WTC11 (cell line): ENCODE results near the gene TRIM17. TPM values are rescaled to one million over a fixed set of nuclear protein-coding genes. Genes with fewer than 3 reads are reported as not detected.

Experiments
- ATAC-seq: fragments of 200-7000 bp; cut with Tn5 transposase; 2 replicates; pipeline ENCODE4 v1.10.0; 2021; ENCODE audit warnings: mild to moderate bottlenecking, moderate library complexity
- CTCF ChIA-PET: fragments of 300-600 bp; sonication (Branson Sonifier 250); formaldehyde crosslinking; loops from one replicate; lab custom pipeline; 2021; ENCODE audit warnings: antibody characterized with exemption; lab: Charles Lee
- POLR2A ChIA-PET: fragments of 350-600 bp; sonication (Branson Sonifier 250); formaldehyde crosslinking; loops from one replicate; lab custom pipeline; 2021; ENCODE audit warnings: antibody characterized with exemption; lab: Charles Lee
- DNase-seq: peaks from one replicate; pipeline ENCODE4 v3.0.0; 2021; ENCODE audit warnings: low spot score
- H3K27ac Mint-ChIP-seq: 2 replicates; pipeline ENCODE4 v1.8.0; 2021; ENCODE audit warnings: mixed read lengths
- H3K27me3 Mint-ChIP-seq: 2 replicates; pipeline ENCODE4 v1.8.0; 2021; ENCODE audit warnings: low read depth, mild to moderate bottlenecking, moderate library complexity, mixed read lengths
- H3K36me3 Mint-ChIP-seq: 2 replicates; pipeline ENCODE4 v1.8.0; 2021; ENCODE audit warnings: mixed read lengths
- H3K4me1 Mint-ChIP-seq: 2 replicates; pipeline ENCODE4 v1.8.0; 2022; ENCODE audit warnings: mixed read lengths
- H3K4me3 Mint-ChIP-seq: 2 replicates; pipeline ENCODE4 v1.8.0; 2021; ENCODE audit warnings: mild to moderate bottlenecking, moderate library complexity, mixed read lengths
- H3K9me3 Mint-ChIP-seq: 2 replicates; pipeline ENCODE4 v1.8.0; 2021; ENCODE audit warnings: mixed read lengths
- MAX ChIP-seq: sonication (generic); formaldehyde crosslinking; IDR thresholded peaks from 2 replicates; pipeline ENCODE4 v1.8.0; 2022; ENCODE audit warnings: mild to moderate bottlenecking, missing genetic modification reagents
- MXD4 ChIP-seq: fragments of 250-450 bp; sonication (Bioruptor Pico); IDR thresholded peaks from 2 replicates; pipeline ENCODE4 v1.8.0; 2021; ENCODE audit warnings: mild to moderate bottlenecking, moderate library complexity, borderline replicate concordance
- MYBL2 ChIP-seq: sonication (generic); formaldehyde crosslinking; IDR thresholded peaks from 2 replicates; pipeline ENCODE4 v1.8.1; 2023; ENCODE audit warnings: mild to moderate bottlenecking, moderate library complexity, missing genetic modification reagents
- NR3C1 ChIP-seq: sonication (generic); formaldehyde crosslinking; conservative IDR thresholded peaks from 2 replicates; pipeline ENCODE4 v1.8.1; 2023; ENCODE audit warnings: low read depth, mild to moderate bottlenecking, missing genetic modification reagents
- SP1 ChIP-seq: sonication (generic); formaldehyde crosslinking; conservative IDR thresholded peaks from 2 replicates; pipeline ENCODE4 v1.8.1; 2022; ENCODE audit warnings: missing genetic modification reagents
- TP53 ChIP-seq: sonication (generic); formaldehyde crosslinking; IDR thresholded peaks from 2 replicates; pipeline ENCODE4 v1.8.1; 2023; ENCODE audit warnings: mild to moderate bottlenecking, missing genetic modification reagents
- USF2 ChIP-seq: sonication (generic); formaldehyde crosslinking; IDR thresholded peaks from 2 replicates; pipeline ENCODE4 v1.8.1; 2023; ENCODE audit warnings: mild to moderate bottlenecking, missing genetic modification reagents, moderate library complexity
- ZBTB21 ChIP-seq: sonication (generic); formaldehyde crosslinking; IDR thresholded peaks from 2 replicates; pipeline ENCODE4 v1.8.1; 2023; ENCODE audit warnings: mild to moderate bottlenecking, missing genetic modification reagents, borderline replicate concordance
- ZNF219 ChIP-seq: sonication (generic); formaldehyde crosslinking; IDR thresholded peaks from 2 replicates; pipeline ENCODE4 v1.8.0; 2023; ENCODE audit warnings: missing genetic modification reagents, mild to moderate bottlenecking, borderline replicate concordance
- ZNF317 ChIP-seq: sonication (generic); formaldehyde crosslinking; IDR thresholded peaks from 2 replicates; pipeline ENCODE4 v1.8.1; 2023; ENCODE audit warnings: low read depth, mild to moderate bottlenecking, moderate library complexity, missing genetic modification reagents, borderline replicate concordance
- ZNF512 ChIP-seq: sonication (generic); formaldehyde crosslinking; IDR thresholded peaks from 2 replicates; pipeline ENCODE4 v1.8.1; 2022; ENCODE audit warnings: missing genetic modification reagents, borderline replicate concordance
- total RNA-seq: library from RNA; stranded (reverse); gene quantifications from 3 replicates; pipeline ENCODE4 v1.2.3, GENCODE V29; 2021
- TF ChIP-seq, protein P1 (sequence below): fragments of 250-450 bp; sonication (Bioruptor Pico); conservative IDR thresholded peaks from 2 replicates; pipeline ENCODE4 v1.9.0; 2021; ENCODE audit warnings: mild to moderate bottlenecking

TRIM17 gene
- total RNA-seq, 1 experiment from 2014 or later = 2.6 TPM

GRCh38 chr1:228456252-228457016, 39.8 kb upstream of the TRIM17 start:
- no peak for DNase-seq
- H3K36me3 Mint-ChIP-seq = peaks cover 3% of the 10 kb centered on the region; the same call in 1 of the 2 replicates
- no peak for ATAC-seq
- H3K9me3 Mint-ChIP-seq = no peaks in the 10 kb centered on the region
- POLR2A ChIA-PET = interaction anchor here (0.9 to 3.1 kb wide), 4 partner anchors 8 to 50 kb away, joined by 4 to 52 read pairs (median 8); partner anchors contain the start of gene TRIM11
- peak overlapping the region; percentile 96 for H3K4me3 Mint-ChIP-seq
- H3K27ac Mint-ChIP-seq = peak overlapping the region; percentile 100
- CTCF ChIA-PET = interaction anchor here (1.3 to 2.2 kb wide), 2 partner anchors 30 to 63 kb away, joined by 3 to 7 read pairs; no protein-coding TSS in a partner anchor
- H3K27me3 Mint-ChIP-seq = peaks cover 1% of the 10 kb centered on the region; the same call in 1 of the 2 replicates
- peaks cover 27% of the 10 kb centered on the region for H3K4me1 Mint-ChIP-seq
- no peak for TF ChIP-seq USF2 (CRISPR knock-in tag)
- no peak for TF ChIP-seq NR3C1 (CRISPR knock-in tag)
- TF ChIP-seq TP53 (CRISPR knock-in tag) = no peak
- TF ChIP-seq MYBL2 (CRISPR knock-in tag) = no peak
- TF ChIP-seq ZBTB21 (CRISPR knock-in tag) = no peak
- TF ChIP-seq ZNF219 (CRISPR knock-in tag) = no peak

GRCh38 chr1:228455715-228456114, 39.1 kb upstream of the TRIM17 start:
- Mint-ChIP-seq H3K27ac (no peak overlapping the region), H3K9me3 (no peaks in the 10 kb centered on the region), H3K4me1 (peaks cover 22% of the 10 kb centered on the region), H3K4me3 (peak overlapping the region; percentile 96), H3K27me3 (no peaks in the 10 kb centered on the region; the same call in 1 of the 2 replicates), H3K36me3 (peaks cover 3% of the 10 kb centered on the region; the same call in 1 of the 2 replicates)
- ATAC-seq (no peak), DNase-seq (no peak)
- CTCF ChIA-PET = no interaction called here
- TF ChIP-seq MAX (CRISPR knock-in tag) = no peak
- no peak for TF ChIP-seq SP1 (CRISPR knock-in tag)
- TF ChIP-seq MXD4 (CRISPR knock-in tag) = no peak
- TF ChIP-seq ZNF512 (CRISPR knock-in tag) = no peak
- POLR2A ChIA-PET = interaction anchor here (1.0 to 2.2 kb wide), 2 partner anchors 9 to 45 kb away, joined by 4 to 9 read pairs; no protein-coding TSS in a partner anchor

- peaks cover 2% of the 10 kb centered on the region for H3K27me3 Mint-ChIP-seq
- H3K36me3 Mint-ChIP-seq = peaks cover 3% of the 10 kb centered on the region; the same call in 1 of the 2 replicates
- H3K27ac Mint-ChIP-seq = no peak overlapping the region
- ATAC-seq = no peak
- H3K4me1 Mint-ChIP-seq = peaks cover 14% of the 10 kb centered on the region
- no peaks in the 10 kb centered on the region for H3K9me3 Mint-ChIP-seq
- ChIA-PET POLR2A (no interaction called here), CTCF (interaction anchor here (1.1 kb wide), 1 partner anchor 10 kb away, joined by 5 read pairs; no protein-coding TSS in a partner anchor)
- H3K4me3 Mint-ChIP-seq = no peak overlapping the region
- no peak for DNase-seq
- TF ChIP-seq ZNF317 (CRISPR knock-in tag) = no peak
- TF ChIP-seq, protein P1, sequence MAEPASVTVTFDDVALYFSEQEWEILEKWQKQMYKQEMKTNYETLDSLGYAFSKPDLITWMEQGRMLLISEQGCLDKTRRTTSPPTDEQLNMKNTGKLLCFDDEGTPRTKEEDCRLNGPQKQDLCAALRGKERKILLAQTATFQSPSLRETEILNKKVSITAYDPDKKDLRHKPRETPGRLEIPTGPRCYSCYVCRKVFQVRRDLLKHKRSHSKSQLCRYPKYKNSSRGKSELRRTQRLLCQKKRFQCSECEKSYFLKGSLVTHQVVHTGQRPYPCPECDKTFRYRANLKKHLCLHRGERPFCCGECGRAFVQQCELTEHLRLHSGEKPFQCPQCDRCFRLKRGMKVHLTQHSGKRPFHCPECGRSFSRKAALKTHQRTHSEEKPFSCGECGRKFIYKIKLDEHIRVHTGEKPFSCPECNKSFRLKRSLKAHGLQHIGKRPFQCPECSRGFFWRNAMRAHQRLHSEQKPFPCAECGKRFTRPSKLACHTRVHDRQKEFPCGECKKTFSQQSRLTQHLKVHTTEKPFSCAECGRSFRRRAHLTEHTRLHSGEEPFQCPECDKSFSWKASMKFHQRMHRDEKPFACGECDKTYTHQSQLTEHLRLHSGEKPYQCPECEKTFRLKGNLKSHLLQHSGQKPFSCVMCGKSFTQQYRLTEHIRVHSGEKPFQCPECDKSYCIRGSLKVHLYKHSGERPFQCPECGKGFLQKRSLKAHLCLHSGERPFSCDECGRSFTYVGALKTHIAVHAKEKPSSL (CRISPR knock-in tag) = no peak
These were observed 37.6 kb upstream of the TRIM17 start for GRCh38 chr1:228454238-228454637.
